Adrenal gland (tissue), 5 donors: Measurements from ENCODE around the gene DOCK4.

Experiments used
- POLR2A ChIP-seq, 2 donors: fragments of 450-650 bp; IDR thresholded peaks; one replicate each; pipeline ENCODE4 v1.6.1; 2017; ENCODE audit warnings: antibody characterized with exemption in 2 of 2, mild to moderate bottlenecking in 2 of 2, moderate library complexity in 1 of 2
- TF ChIP-seq, protein P1 (sequence below), 6 experiments: fragments of 450-650 bp in 4 of 6; fragments of 200-600 bp in 2 of 6; sonication (generic) in 1 of 6; IDR thresholded peaks; 1 replicate in 5 of 6; 2 replicates in 1 of 6; pipeline versions ENCODE4 v1.5.1 to v1.8.0; 2016 to 2021; ENCODE audit warnings: antibody characterized with exemption in 6 of 6, mild to moderate bottlenecking in 2 of 6, moderate library complexity in 1 of 6
- donor health status: DM: no; HTN: no; CAD: no.

DNA sequence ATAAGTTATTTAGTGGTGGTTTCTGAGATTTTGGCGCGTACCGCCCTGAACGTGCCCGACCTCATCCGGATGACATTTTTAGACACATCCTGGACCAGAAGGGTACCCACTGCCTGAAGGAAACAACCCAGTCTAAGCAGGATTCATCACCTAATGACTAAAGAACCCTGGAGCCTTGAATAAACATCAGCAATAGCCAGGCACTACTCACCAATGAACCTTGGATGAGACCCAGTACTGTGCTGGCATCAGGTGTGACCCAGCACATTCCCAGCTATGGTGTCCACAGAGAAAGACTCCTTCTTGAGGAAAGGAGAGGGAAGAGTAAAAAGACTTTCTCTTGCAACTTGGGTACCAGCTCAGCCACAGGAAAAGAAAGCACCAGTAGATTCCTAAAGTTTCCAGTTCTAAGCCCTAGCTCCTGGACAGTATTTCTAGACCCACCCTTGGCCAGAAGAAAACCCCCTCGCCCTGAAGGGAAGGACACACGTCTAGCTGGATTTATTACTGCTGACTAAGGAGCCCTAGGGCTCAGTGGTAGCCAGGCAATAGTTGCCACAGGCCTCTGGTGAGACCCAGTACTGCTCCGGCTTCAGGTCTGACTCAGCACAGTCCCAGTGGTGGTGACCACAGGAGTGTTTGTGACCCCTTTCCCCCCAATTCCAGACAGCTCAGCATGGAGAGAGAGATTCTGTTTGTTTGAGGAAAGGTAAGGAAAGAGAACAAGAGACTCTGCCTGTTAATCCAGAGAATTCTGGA lies 32.8 kb upstream of the DOCK4 start:
- TF ChIP-seq, protein P1, sequence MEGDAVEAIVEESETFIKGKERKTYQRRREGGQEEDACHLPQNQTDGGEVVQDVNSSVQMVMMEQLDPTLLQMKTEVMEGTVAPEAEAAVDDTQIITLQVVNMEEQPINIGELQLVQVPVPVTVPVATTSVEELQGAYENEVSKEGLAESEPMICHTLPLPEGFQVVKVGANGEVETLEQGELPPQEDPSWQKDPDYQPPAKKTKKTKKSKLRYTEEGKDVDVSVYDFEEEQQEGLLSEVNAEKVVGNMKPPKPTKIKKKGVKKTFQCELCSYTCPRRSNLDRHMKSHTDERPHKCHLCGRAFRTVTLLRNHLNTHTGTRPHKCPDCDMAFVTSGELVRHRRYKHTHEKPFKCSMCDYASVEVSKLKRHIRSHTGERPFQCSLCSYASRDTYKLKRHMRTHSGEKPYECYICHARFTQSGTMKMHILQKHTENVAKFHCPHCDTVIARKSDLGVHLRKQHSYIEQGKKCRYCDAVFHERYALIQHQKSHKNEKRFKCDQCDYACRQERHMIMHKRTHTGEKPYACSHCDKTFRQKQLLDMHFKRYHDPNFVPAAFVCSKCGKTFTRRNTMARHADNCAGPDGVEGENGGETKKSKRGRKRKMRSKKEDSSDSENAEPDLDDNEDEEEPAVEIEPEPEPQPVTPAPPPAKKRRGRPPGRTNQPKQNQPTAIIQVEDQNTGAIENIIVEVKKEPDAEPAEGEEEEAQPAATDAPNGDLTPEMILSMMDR (IDR thresholded peaks at IDR 0.05): no peak
- no peak for TF ChIP-seq POLR2A (IDR thresholded peaks at IDR 0.05)
